Nephron (organoid): ENCODE measurements around the gene TTC33.
"Not testable (repeated sequence)": the region's sequence is repeated elsewhere in the genome, so short reads cannot be mapped to it uniquely, and the experiment has no call there.

Source experiments
- H3K27ac Mint-ChIP-seq, 3 experiments: 2 replicates each; pipeline ENCODE4 v1.8.0; 2020; ENCODE audit warnings: mixed read lengths in 3 of 3, mild to moderate bottlenecking in 2 of 3, moderate library complexity in 1 of 3
- H3K27me3 Mint-ChIP-seq: 2 replicates; pipeline ENCODE4 v1.8.0; 2021; ENCODE audit warnings: low read depth, mild to moderate bottlenecking, moderate library complexity, mixed read lengths
- H3K36me3 Mint-ChIP-seq: 2 replicates; pipeline ENCODE4 v1.8.0; 2020; ENCODE audit warnings: low read depth, mixed read lengths
- H3K4me1 Mint-ChIP-seq: 2 replicates; pipeline ENCODE4 v1.8.0; 2020; ENCODE audit warnings: mixed read lengths
- H3K4me3 Mint-ChIP-seq, 3 experiments: 2 replicates each; pipeline ENCODE4 v1.8.0; 2020; ENCODE audit warnings: mild to moderate bottlenecking in 3 of 3, mixed read lengths in 3 of 3, moderate library complexity in 2 of 3
- H3K9me3 Mint-ChIP-seq: 2 replicates; pipeline ENCODE4 v1.8.0; 2020; ENCODE audit warnings: mixed read lengths
- CTCF ChIP-seq, 3 experiments: fragments of 200-600 bp; sonication (generic); IDR thresholded peaks; one replicate each; pipeline ENCODE4 v1.5.0; 2021; ENCODE audit warnings: antibody characterized with exemption in 3 of 3; ENCODE audit not compliant: unreplicated experiment in 3 of 3

TTC33 gene

GRCh38 chr5:40787986-40788385 lies 32.2 kb upstream of the TTC33 start:
- H3K27ac Mint-ChIP-seq = no peak overlapping the region
- H3K4me1 Mint-ChIP-seq = no peaks in the 10 kb centered on the region
- no peak overlapping the region for H3K4me3 Mint-ChIP-seq
- peaks cover 37% of the 10 kb centered on the region for H3K36me3 Mint-ChIP-seq
- TF ChIP-seq CTCF (IDR thresholded peaks at IDR 0.05; ENCODE audit: unreplicated experiment in 3 of 3) = no peak
- H3K9me3 Mint-ChIP-seq = peaks cover 14% of the 10 kb centered on the region
- no peaks in the 10 kb centered on the region for H3K27me3 Mint-ChIP-seq

- not testable (repeated sequence) for H3K27me3 Mint-ChIP-seq, H3K27ac Mint-ChIP-seq, H3K4me3 Mint-ChIP-seq, H3K4me1 Mint-ChIP-seq
- Mint-ChIP-seq H3K9me3 (peaks cover 14% of the 10 kb centered on the region), H3K36me3 (peaks cover 37% of the 10 kb centered on the region)
These were observed 30.9 kb upstream of the TTC33 start for GRCh38 chr5:40786664-40787063.

- Mint-ChIP-seq H3K4me3 (no peak overlapping the region), H3K27ac (peak overlapping the region in 1 of 3 experiments; percentile 86), H3K9me3 (peaks cover 14% of the 10 kb centered on the region), H3K36me3 (peaks cover 37% of the 10 kb centered on the region), H3K27me3 (no peaks in the 10 kb centered on the region), H3K4me1 (no peaks in the 10 kb centered on the region)
- TF ChIP-seq CTCF (IDR thresholded peaks at IDR 0.05; ENCODE audit: unreplicated experiment in 3 of 3) = no peak
These were observed 29.2 kb upstream of the TTC33 start for GRCh38 chr5:40784916-40785315.

GRCh38 chr5:40784027-40784653 lies 28.4 kb upstream of the TTC33 start:
- peaks cover 14% of the 10 kb centered on the region for H3K9me3 Mint-ChIP-seq
- H3K27me3 Mint-ChIP-seq = no peaks in the 10 kb centered on the region
- H3K36me3 Mint-ChIP-seq = peaks cover 32% of the 10 kb centered on the region
- H3K4me1 Mint-ChIP-seq = no peaks in the 10 kb centered on the region
- peak overlapping the region in 2 of 3 experiments; percentile 2 to 3 for H3K4me3 Mint-ChIP-seq
- no peak for TF ChIP-seq CTCF (IDR thresholded peaks at IDR 0.05; ENCODE audit: unreplicated experiment in 3 of 3)
- H3K27ac Mint-ChIP-seq = peak overlapping the region; percentile 14 to 86 (median 72)

- no peak for TF ChIP-seq CTCF (IDR thresholded peaks at IDR 0.05; ENCODE audit: unreplicated experiment in 3 of 3)
- Mint-ChIP-seq H3K4me3 (no peak overlapping the region), H3K4me1 (no peaks in the 10 kb centered on the region), H3K27ac (no peak overlapping the region), H3K9me3 (peaks cover 6% of the 10 kb centered on the region), H3K36me3 (peaks cover 15% of the 10 kb centered on the region), H3K27me3 (no peaks in the 10 kb centered on the region)
These were observed 26.2 kb upstream of the TTC33 start for GRCh38 chr5:40781843-40782409.

GRCh38 chr5:40780858-40781257 lies 25.1 kb upstream of the TTC33 start:
- peaks cover 17% of the 10 kb centered on the region for H3K36me3 Mint-ChIP-seq
- no peak for TF ChIP-seq CTCF (IDR thresholded peaks at IDR 0.05; ENCODE audit: unreplicated experiment in 3 of 3)
- H3K27ac Mint-ChIP-seq = no peak overlapping the region
- peaks cover 3% of the 10 kb centered on the region for H3K9me3 Mint-ChIP-seq
- H3K4me1 Mint-ChIP-seq = no peaks in the 10 kb centered on the region
- no peak overlapping the region for H3K4me3 Mint-ChIP-seq
- no peaks in the 10 kb centered on the region for H3K27me3 Mint-ChIP-seq
